T1000 (cell line): ENCODE data around the gene EPB41L1.

Source experiments
- DNase-seq: peaks from one replicate; lab custom pipeline; 2025; ENCODE audit warnings: mixed read lengths; lab: John Stamatoyannopoulos, UW

Gene EPB41L1

DNA sequence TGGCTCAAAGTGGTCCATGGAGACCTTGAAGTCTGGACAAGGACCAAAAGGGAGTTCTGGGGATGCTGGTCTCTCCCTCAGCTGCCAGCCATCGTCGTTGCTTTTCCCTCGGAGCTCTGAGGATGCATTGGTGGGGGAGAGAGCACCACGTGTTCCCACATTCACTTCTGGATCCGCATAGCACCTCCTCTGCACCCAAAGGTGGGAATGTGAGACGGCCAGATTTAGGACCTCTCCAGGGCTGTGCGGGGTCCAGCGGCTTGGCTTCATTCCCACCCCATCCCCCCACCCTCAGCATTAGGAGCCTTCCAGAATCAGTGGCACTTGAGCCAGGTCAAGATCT is 1.1 kb downstream of the EPB41L1 start:
- DNase-seq: no peak

DNA sequence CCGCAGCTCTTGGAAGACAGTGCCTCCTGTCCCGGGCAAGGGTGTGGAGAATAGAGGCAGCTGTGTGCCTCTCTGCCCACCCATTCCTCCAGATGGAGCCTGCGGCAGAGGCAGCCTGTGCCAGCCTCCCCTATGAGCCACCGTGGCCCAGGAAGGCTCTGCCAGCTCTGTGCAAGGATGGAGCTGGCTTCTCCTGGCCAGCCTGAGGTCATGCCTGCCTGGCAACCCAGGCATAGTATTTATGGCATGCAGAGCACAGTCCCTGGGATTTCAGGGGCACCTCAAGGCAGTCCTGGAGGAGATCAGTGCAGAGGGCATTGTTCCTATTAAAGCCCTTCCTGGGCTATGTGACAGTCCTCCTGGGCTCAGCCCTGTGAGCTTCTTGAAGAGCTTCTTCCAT is 1.5 kb downstream of the EPB41L1 start:
- no peak for DNase-seq

DNA sequence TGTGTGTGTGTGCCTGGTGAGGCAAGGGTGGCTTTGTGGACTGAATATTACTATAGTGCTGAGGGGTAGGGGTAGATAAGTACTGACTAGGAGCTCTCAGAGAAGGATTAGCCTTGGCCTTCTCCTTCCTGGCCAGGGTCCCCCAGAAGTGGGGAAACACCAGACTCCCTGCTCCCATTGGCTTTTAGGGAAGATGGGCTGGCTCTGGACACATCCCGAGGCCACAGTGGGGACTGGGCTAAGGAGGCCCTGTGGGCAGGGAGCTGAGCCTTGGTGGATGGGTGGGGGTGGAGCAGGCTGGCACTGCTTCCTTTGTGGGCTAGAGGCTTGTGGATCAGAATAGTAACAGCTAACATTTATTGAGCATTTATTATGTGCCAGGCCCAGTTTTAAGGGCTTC is 3.1 kb downstream of the EPB41L1 start:
- DNase-seq: no peak

DNA sequence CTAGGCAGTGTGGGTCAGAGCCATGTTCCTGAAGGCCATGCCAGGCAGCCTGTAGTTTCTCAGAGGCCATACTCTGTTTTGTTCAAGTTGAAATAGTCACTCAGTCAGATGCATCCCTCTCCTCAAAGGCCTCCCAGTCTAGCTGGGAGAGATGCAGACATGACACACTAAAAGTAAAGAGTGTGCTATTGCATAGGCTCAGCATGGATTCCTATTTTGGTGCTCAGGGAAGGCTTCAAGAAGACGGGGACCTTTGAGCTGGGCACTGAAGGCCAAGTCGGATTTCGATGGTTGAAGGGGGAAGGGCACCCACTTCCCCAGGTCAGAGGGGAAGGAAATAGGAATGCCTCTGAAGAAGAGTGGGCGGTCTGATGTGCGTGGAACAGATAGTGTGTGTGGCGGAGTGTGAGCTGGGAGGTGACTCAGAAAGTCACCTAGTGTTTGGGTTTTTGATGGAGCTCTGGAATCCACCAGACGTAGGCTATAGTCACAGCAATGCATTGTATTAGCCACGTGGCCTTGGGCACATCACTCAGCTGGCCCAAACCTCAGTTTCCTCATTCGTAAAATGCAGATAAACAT is 3.7 kb downstream of the EPB41L1 start:
- DNase-seq: no peak

DNA sequence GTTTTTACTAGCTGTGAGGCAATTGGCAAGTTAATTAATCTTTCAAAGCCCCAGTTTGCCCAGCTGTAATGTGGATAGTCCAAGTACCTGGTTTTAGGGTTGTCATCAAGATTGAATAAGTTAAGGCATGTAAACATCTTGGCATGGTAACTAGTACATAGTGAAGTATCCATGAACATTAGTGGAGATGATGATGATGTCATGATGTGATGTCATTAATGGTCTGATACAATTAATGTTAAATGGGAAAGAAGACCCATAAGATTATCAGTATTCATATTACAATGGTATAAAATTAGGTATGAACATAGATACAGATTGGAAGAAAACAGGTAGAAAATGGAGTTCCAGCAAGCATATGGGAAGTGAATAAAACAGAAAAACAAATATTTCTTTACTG is 5.3 kb downstream of the EPB41L1 start:
- DNase-seq: no peak

DNA sequence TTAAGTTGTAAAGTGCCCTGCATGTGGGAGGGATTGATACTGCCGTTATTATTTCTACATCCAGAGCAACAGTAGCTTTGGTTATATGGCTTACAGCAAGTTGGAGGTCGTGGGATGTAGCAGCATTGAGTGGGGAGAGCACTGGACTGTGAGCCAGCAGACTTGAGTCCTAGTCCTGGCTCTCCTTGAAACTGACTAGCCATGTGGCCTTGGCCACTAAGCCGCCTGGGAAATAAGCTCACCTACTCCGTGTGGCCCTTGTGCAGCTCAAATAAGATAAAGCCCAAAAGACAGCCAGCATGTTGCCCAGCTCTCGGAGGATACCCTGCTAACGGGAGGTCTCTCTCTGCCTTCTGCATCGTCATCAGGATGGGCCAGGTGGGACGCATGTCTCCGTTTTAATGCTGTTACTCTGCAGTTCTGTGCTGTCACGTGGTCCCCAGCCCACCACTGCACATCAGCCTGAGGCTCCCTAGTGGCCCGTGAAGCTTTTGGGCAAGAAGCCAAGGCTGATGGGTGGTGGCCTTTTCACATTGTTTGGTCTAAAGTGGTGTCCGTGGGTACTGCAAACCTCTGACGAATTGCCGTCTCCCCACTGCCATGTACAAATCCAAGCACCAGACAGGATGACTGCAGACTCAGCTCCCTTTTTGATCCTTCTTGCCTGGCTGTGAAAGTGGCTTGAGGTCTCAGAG is 7.9 kb downstream of the EPB41L1 start:
- no peak for DNase-seq

DNA sequence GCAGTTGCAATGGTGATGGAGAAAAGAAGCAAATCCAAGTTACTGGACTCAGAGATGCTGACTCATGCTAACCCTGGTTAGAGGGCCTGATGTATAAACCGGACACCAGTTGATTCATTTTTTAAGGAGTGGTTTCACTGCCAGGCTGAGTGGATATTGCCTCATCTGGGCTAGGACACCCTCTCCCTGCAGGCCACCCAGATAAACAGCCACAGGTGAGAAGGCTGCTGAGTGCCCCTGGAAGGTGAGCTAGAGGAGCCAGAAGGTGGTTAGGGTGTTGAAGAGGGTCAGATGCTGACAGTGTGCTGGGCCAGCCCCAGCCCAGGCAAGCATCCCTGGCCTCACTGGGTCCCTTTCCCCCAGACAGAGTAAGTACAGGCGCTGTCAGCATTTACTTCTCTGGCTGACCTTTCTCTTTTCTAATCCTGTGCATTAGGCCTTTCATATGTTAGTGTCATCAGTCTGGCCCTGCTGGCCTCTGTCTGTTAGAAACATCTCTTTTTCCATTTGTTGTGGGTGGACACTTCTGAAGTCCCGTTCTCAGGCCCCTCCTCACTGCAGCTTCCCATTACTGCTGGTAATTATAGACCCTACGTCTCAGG is 13.5 kb downstream of the EPB41L1 start:
- DNase-seq: no peak

DNA sequence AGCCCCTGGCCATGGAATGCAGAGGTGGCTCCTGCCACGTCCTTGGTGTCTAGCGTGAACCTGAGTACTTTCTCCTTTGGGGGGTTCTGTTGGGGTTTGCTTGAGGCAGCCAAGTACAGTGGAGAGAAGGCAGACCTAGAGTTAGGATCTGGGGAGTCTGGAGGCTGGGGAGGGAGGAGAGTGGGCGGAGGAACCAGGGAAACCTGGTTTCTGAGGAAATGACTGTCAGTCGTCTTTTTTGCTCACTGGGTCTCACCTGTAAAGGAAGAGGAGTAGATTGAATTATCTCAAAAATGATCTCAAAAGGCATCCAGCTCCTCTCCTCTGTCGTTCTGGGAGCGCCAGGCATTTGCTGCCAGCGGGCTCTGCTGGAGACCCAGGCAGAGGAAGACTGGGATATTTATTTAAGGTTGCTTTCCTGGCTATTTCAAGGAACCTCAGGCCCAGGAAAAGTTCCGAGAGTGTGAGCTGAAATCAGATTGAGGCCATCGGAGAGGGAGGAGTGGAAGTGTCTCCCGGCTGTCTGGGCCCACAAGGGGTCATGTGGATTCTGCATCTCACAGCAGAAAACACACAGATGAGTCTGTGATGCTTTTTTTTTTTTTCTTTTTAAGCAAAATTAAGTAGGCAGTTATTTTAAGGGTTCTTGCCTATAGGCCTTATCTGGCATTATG is 16.1 kb downstream of the EPB41L1 start:
- DNase-seq: no peak

DNA sequence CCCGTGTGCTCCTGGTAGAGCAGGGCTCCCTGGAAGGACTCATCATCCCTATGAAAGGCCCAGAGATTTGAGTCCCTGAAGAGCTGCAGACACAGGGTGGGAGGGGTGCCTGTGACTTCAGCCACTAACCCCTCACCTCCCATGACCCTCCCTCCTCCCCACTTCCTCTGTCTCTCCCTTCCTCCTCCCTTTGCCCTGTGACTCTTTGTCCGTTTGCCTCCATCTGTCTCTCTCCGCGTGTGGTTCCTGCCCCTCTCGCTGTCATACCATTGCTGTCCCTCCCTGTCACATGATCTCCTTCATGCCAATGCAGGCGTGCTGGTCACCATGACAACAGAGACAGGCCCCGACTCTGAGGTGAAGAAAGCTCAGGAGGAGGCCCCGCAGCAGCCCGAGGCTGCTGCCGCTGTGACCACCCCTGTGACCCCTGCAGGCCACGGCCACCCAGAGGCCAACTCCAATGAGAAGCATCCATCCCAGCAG is 19.0 kb downstream of the EPB41L1 start:
- DNase-seq: no peak

DNA sequence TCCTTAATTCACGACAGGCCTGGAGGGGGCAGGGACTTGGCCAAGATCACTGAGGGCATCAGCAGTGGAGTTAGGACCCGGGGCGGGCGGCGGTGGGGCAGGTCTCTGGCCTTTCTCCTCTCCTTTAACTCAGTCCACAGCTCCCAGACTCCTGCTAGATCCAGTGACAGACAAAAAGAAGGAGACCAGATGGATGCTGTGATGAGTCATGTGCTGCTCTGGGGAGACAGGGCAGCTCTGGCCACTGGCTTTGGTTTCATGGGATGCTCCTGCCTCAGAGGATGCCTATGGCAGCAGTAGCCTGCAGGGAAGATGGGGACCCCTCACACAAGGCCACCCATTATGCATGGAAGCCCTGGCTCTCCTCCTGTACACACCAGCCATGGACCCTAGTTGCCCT is 20.5 kb downstream of the EPB41L1 start:
- no peak for DNase-seq

DNA sequence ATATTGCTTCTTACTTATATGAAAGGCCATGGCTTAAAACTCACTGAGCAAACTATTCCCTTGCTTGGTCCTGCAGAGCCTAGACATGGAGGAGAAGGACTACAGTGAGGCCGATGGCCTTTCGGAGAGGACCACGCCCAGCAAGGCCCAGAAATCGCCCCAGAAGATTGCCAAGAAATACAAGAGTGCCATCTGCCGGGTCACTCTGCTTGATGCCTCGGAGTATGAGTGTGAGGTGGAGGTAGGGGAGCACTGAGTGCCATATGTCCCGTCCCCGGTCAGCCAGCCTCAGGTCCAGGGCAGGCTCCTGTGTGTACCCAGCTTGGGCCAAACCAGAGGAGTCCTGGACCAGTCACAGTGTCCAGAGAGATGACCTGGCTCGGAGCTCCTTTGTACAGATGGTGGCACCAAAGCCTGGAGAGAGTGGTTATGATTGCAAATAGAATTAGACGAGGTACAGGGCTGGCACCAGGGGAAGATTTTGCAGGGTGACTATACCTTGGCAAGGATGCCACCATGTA is 21.0 kb downstream of the EPB41L1 start:
- DNase-seq: no peak

DNA sequence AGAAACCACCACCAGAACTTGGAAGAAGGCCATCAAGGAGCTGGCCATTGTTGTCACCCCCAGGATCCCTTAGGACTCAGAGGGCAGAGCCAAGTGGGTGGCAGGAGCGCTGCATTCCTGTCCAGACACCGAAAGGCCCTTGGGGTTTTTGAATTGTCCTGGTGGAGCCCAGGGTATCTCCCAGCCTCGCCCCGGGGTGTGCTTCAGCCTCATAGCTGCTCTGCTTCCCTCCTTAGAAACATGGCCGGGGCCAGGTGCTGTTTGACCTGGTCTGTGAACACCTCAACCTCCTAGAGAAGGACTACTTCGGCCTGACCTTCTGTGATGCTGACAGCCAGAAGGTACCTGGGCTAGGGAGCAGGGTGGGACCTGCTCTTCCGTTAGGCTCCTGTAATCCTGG is 23.2 kb downstream of the EPB41L1 start:
- DNase-seq: no peak

DNA sequence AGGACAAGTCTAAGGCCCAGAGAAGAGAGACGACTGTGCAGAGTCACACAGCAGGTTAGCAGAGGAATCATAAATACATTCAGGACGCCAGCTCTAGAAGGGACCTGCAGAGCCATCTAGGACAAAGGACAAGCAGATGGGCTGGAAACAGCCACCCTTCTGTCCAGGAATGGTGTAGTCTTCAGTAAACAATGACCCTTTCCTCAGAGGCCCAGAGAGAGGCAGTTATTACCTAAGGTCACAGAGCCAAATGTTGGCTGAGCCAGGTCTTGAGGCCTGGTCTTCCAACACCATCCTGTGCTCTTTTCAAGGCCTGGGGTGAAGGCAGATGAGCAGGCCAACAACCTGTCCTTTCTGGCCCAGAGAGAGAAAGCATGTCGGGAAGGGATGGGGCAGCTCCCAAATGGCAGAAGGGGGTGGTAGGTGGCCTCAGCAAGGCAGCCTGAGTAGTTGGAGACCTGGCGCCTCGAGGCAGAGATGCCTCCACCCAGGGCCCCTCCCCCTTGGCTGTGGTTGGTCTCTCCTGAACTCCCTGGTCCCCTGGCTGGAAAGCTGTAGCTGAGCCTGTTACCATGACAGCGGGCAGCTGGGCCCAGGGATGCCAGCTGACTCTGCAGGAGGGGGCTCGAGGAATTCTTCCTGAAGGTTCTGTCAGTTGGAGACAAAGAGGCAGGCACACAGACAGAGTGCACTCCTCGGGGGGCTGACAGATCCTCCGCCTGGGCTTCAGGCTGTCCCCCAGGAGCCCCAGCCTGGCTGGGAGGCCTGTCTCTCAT is 24.8 kb downstream of the EPB41L1 start:
- no peak for DNase-seq

DNA sequence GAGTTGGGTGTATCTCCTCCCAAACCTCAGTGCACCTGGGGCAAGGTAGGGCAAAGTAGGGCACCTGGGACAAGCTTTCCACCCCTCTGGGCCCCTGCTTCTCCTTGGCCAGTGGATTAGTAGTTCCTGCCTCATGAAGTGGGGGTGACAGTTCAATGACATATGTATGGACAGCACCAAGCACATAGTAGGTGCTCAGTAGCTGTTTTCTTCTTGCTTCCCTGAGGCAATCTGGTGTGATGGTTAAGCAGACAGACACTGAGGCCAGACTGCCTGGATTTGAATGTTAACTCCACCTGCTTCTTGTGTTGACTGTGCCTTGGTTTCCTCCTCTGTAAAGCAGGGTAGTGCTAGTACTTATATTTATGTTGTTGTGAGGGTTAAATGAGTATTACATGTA is 25.8 kb downstream of the EPB41L1 start:
- no peak for DNase-seq

DNA sequence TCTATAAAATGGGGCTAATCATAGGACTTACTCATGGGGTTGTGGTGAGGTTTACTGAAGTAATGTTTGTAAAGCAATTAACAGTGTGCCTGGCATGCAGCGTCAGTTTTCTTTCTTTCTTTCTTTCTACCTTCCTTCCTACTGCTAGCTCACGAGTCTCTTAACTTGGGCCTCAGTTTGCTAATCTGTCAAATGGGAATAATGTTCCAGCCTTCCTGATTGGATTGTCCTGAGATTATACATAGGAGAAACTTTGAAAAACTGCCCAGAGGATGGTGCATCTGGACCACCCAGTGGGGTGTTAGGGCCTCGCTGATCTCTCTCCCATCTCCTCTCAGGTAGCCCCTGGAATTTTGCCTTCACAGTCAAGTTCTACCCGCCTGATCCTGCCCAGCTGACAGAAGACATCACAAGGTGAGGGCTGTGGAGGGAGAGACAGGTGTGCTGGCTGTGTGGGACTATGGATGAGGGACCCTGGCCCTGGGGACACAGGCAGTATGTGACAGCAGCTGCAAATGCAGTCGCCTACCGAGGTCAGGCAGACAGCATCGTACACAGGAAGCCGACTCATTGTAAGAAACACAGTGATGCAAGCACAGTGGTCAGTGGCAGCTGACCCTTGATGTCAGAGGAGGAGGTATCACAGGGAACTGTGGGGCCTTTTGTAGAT is 27.5 kb downstream of the EPB41L1 start:
- DNase-seq: no peak

DNA sequence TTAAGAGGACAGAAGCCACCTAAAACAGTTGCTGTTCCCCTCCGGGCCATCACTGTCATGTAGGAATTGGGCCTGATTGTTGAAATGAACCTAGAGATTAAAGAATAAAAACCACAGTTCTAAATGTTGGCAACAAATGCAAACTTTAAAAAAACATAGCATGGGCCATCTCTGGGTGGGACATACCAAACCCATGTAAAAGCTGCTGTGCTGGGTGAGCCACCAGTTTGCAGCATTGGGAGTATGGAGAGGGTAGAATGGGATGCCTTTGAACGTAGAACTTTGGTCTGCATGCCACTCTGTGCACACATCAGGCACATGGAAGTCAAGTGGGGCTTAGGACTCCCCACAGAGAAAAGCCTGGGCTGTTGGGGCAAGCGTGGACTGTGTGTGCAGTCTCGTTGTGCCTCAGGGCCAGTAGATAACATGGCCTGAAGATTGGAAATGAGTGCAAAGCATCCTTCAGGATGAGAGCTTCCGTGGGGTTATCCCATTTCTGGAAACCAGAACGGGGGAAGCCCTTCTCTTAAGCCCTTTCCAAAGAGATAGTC is 28.1 kb downstream of the EPB41L1 start:
- no peak for DNase-seq

DNA sequence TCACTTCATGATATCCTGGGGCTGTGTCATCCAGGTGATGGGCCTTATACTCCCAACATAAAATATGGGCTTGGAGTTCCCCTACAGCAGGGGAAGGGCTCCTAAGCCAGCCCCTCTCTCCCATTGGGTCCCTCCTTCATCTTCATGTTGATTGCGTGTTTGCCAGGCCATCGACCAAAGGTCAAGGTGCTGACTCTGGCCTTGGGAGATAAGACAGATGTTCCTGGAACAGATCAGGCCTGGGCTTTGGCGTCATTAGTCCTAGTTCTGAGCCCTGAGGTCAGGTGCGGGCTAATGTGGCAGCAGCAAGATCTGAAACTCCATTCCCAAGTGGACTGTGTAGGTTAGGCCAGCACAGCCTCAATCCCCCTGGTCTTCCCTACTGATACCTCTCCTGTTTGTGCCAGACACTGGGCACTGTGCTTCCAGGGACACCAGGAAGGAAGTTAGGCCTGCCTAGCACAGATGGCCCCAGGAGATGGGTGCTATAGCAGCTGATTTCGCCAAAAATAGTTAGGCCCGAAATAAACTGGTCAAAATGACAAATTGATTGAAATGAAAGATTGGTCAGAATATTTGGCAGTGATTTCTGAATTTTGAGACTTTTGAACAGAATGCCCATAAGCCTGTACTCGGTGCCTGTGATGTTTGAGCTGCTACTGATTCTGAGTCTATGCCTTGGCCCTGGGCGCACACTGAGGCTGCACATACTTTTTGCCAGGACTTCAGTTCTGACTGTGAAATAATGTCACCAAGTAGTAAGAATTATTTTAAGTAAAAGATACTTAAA is 28.8 kb downstream of the EPB41L1 start:
- DNase-seq: no peak

DNA sequence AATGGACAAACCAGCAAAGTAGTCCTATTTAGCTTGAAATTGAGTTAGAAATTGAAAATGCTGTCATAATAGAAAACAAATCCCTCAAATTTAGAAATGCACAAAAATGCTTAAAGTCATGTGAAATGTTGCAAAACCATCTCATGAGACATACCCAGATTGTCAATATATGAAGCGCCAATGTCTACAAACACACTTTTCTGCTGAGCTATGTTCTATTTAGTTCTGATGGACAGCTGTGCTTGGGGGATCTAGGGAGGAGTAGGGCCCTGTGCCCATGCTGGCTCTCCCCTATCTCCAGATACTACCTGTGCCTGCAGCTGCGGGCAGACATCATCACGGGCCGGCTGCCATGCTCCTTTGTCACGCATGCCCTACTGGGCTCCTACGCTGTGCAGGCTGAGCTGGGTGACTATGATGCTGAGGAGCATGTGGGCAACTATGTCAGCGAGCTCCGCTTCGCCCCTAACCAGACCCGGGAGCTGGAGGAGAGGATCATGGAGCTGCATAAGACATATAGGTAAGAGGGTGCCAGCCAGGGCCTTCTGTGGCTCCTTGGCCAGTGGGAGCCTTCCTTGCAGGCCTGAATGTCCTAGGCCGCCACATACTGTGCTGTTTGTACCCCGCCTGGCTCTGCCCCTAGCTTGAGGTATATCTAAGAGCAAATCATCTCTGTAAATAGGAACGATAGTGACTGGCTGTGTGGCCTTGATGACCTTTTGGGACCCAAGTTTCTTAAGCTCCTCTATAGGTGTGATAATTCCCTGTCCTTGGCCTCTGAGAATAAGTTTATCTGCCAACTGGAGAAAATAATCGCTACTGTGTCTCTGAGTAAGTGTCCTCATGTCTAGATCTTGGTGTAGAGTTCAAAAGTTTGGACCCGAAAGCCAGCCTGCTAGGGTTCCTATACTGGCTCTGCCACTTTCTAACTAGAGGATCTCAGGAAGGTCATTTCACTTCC is 30.6 kb downstream of the EPB41L1 start:
- no peak for DNase-seq
